HCT116 (cell line): ENCODE results near the gene SLC25A36.

Experiments used
- ATF3 ChIP-seq: IDR thresholded peaks from 2 replicates; pipeline ENCODE4 v1.6.1; 2012
- CTCF ChIP-seq, 3 experiments: fragments of 200-600 bp in 1 of 3; sonication (generic) in 1 of 3; IDR thresholded peaks in 2 of 3; conservative IDR thresholded peaks in 1 of 3; 2 replicates each; pipeline ENCODE4 v1.5.1; 2012 to 2017; ENCODE audit warnings: low read depth in 2 of 3, low read length in 2 of 3, antibody characterized with exemption in 1 of 3, borderline replicate concordance in 1 of 3, control low read depth in 1 of 3, mild to moderate bottlenecking in 1 of 3, mixed read lengths in 1 of 3, mixed run types in 1 of 3, moderate library complexity in 1 of 3; ENCODE audit not compliant: insufficient read depth in 1 of 3
- EZH2 ChIP-seq: fragments of 200-600 bp; sonication (generic); IDR thresholded peaks from 2 replicates; pipeline ENCODE4 v1.6.1; 2017; ENCODE audit warnings: antibody characterized with exemption, mixed run types
- JUND ChIP-seq: IDR thresholded peaks from 2 replicates; pipeline ENCODE4 v1.6.1; 2012
- POLR2A ChIP-seq: IDR thresholded peaks from 2 replicates; pipeline ENCODE4 v1.7.0; 2011; ENCODE audit warnings: borderline replicate concordance; ENCODE audit not compliant: insufficient read depth, insufficient read length; ENCODE audit errors: extremely low read depth
- POLR2AphosphoS5 ChIP-seq: IDR thresholded peaks from 2 replicates; pipeline ENCODE4 v1.6.1; 2011; ENCODE audit warnings: mild to moderate bottlenecking, low read depth, low read length, moderate library complexity
- RAD21 ChIP-seq: IDR thresholded peaks from 2 replicates; pipeline ENCODE4 v1.6.1; 2012; ENCODE audit warnings: low read depth, mild to moderate bottlenecking
- REST ChIP-seq: IDR thresholded peaks from 2 replicates; pipeline ENCODE4 v1.6.1; 2012; ENCODE audit warnings: low read depth
- SIN3A ChIP-seq: IDR thresholded peaks from 2 replicates; pipeline ENCODE4 v1.6.1; 2012; ENCODE audit warnings: low read depth
- SP1 ChIP-seq: IDR thresholded peaks from 2 replicates; pipeline ENCODE4 v1.6.1; 2012; ENCODE audit warnings: low read depth
- SRF ChIP-seq: IDR thresholded peaks from 2 replicates; pipeline ENCODE4 v1.6.1; 2012; ENCODE audit warnings: low read depth
- TCF7L2 ChIP-seq: IDR thresholded peaks from 2 replicates; pipeline ENCODE4 v1.7.0; 2011; ENCODE audit warnings: borderline replicate concordance, inconsistent platforms; ENCODE audit not compliant: insufficient read depth, insufficient read length; ENCODE audit errors: extremely low read depth
- ZNF274 ChIP-seq: fragments of 200-500 bp; sonication (Bioruptor generic); IDR thresholded peaks from 2 replicates; pipeline ENCODE4 v1.6.1; 2014; ENCODE audit warnings: mild to moderate bottlenecking, low read depth, low read length, inconsistent platforms

GRCh38 chr3:140950863-140951262 is 9.2 kb downstream of the SLC25A36 start:
- TF ChIP-seq CTCF (IDR thresholded peaks at IDR 0.05 in 2 of 3, conservative IDR thresholded peaks at IDR 0.05 in 1 of 3; ENCODE audit: borderline replicate concordance in 1 of 3, insufficient read depth in 1 of 3, low read depth in 2 of 3, low read length in 2 of 3) (no peak), REST (no peak), EZH2 (no peak), SP1 (no peak), POLR2A (no peak), ATF3 (no peak), TCF7L2 (no peak), SIN3A (no peak), ZNF274 (no peak), JUND (no peak), SRF (no peak), POLR2AphosphoS5 (no peak), RAD21 (no peak)
